Thyroid gland (tissue), 4 donors: ENCODE measurements around the gene LRCOL1.

Experiments used
- POLR2A ChIP-seq, 2 donors: fragments of 450-650 bp; IDR thresholded peaks; one replicate each; pipeline ENCODE4 v1.6.1; 2017; ENCODE audit warnings: antibody characterized with exemption in 2 of 2, mild to moderate bottlenecking in 2 of 2, moderate library complexity in 1 of 2
- TF ChIP-seq, protein P1 (sequence below), 6 experiments: fragments of 200-600 bp in 3 of 6; fragments of 450-650 bp in 3 of 6; sonication (generic) in 3 of 6; IDR thresholded peaks; one replicate each; pipeline ENCODE4 v1.5.1; 2016 to 2019; ENCODE audit warnings: antibody characterized with exemption in 6 of 6, mild to moderate bottlenecking in 2 of 6, inconsistent platforms in 1 of 6, moderate library complexity in 1 of 6

DNA sequence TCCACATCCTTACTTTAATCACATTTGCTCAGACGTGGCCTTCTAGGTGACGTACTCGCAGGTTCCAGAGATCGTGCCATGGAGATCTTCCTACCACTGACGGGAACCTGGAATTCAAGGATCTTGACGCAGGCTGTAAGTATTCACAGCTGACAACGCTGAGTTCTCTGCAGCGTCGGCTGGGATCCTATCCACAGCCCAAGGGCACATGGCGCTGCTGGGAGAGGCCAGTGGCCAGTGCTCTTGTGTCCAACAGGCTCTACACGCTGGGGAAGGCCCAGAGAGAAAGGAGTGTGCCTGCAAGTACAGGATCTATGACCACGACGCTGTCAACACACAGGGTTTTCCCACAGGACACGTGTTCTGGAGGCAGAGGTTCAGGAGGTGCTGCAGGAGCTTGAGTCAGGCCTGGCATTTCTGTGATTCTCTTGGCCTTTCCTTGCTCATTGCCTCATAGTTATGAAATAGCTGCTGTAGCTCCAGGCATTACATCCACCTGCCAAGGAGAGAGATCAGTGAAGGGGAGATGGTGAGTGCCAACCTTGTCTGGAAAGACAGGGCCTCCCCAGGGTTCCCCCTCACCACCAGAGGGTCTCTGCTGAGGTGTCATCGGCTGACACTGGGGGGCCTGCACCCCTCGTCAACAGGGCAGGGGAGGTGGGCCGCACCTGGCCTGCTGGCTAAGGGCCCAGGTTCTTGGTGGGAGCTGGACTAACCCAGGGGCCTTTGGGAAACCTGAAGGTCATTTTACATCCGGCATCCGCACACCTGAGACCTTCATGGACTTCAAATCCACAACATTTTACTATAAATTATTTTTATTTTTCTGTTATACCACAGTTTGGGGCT, 21.3 kb downstream of the LRCOL1 start:
- TF ChIP-seq, protein P1, sequence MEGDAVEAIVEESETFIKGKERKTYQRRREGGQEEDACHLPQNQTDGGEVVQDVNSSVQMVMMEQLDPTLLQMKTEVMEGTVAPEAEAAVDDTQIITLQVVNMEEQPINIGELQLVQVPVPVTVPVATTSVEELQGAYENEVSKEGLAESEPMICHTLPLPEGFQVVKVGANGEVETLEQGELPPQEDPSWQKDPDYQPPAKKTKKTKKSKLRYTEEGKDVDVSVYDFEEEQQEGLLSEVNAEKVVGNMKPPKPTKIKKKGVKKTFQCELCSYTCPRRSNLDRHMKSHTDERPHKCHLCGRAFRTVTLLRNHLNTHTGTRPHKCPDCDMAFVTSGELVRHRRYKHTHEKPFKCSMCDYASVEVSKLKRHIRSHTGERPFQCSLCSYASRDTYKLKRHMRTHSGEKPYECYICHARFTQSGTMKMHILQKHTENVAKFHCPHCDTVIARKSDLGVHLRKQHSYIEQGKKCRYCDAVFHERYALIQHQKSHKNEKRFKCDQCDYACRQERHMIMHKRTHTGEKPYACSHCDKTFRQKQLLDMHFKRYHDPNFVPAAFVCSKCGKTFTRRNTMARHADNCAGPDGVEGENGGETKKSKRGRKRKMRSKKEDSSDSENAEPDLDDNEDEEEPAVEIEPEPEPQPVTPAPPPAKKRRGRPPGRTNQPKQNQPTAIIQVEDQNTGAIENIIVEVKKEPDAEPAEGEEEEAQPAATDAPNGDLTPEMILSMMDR (IDR thresholded peaks at IDR 0.05), result no peak
- TF ChIP-seq POLR2A (IDR thresholded peaks at IDR 0.05), result no peak
